ENCODE data around the gene ENPP1.
"Not testable (repeated sequence)": the region's sequence is repeated elsewhere in the genome, so short reads cannot be mapped to it uniquely, and the experiment has no call there.

Gene ENPP1

DNA sequence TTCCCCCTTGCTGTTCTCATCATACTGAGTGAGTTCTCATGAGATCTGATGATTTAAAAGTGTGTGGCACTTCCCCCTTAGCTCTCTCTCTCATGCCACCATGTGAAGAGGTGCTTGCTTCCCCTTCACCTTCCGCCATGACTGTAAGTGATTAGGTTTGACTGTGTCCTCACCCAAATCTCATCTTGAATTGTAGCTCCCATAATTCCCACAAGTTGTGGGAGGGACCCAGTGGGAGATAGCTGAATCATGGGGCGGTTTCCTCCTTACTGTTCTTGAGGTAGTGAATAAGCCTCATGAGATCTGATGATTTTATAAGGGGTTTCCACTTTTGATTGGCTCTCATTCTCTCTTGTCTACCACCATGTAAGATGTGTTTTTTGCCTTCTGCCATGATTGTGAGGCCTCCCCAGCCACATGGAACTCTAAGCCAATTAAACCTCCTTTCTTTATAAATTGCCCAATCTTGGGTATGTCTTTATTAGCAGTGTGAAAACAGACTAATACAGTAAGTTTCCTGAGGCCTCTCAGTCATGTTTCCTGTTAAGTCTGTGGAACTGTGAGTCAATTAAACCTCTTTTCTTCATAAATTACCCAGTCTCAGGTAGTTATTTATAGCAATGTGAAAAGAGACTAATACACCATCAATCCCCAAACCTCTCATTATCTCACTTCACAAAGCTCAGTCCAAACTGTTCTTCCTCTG lies 108.4 kb downstream of the ENPP1 start:
- DNase-seq, ATAC-seq: not testable (repeated sequence)

DNA sequence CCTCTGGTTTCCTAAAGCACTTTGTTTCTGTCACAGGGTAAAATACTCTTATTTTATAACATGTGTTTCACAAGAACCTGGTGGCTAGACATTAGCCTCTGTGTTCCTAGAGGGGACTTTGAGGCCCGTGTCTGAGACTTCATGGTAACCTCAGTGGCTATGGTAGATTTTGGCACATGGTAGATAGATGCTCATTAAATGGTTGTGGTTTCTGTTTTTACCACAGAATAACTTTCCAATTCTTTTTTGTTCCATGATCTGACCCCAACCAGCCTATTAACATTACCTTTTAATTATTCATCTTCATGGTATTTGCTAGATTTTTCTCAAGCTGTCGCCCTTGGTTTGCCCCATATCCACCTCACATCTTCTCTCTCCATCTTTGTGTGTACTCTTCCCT lies 109.0 kb downstream of the ENPP1 start:
- ATAC-seq: no peak
- no peak for DNase-seq

DNA sequence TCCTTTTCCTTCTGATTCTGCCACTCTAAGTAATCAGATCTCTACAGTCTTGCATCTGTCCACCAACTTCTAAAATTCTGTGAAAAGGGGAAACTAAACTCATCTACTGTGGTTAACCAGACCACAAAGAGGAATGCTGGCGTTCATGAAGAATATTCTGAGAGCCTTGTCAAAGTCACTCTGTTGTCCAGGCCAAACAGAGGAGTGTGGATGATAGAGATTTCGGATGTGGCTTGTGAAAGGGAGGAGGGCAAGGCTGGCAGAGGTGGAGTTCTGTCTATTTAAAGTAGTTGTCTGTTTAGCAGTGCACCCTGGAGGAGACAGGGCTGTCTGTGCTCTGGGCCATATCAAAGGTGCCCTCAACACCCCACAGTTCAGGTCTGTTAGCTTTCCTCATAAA lies 109.5 kb downstream of the ENPP1 start:
- no peak for DNase-seq
- ATAC-seq: peak; percentile 53

DNA sequence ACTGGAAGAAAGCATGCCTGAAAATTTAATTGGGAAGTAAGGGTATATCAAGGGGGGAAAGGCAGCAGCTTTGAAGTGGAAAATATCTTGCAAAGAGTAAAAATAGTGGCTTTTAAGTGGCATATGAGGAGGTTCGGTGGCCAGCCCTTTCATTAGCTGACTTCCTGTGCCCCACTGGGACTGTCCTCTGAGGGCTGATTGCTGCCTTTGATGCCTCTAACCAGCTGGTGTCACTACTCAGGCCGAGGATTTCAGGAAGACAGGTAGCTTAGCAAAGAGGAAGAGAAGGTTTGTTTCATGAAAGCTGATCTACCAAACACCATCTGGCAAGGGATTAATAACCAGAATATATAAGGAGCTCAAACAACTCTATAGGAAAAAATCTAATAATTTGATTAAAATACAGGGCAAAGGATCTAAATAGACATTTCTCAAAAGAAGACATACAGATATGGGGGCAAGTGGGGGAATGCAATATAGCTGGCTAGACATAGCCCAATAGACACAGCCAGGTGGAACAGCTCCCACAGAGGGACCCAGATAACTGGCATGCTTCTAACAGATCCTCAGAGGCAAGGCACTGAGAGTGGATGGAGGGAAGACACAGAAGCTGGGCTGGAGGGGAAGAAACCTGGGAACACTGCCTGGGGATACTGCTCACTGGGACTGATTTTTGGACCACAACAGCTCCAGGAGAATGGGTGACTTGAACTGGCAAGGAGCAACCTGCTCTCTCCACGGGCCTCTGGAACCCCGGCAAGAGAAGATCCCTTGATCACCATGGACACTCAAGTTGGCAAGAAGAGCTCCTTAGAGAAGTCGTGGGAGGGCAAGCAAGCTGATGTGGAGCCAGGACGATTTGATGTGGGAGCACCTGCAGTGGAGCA lies 110.2 kb downstream of the ENPP1 start:
- ATAC-seq (no peak), DNase-seq (no peak)

DNA sequence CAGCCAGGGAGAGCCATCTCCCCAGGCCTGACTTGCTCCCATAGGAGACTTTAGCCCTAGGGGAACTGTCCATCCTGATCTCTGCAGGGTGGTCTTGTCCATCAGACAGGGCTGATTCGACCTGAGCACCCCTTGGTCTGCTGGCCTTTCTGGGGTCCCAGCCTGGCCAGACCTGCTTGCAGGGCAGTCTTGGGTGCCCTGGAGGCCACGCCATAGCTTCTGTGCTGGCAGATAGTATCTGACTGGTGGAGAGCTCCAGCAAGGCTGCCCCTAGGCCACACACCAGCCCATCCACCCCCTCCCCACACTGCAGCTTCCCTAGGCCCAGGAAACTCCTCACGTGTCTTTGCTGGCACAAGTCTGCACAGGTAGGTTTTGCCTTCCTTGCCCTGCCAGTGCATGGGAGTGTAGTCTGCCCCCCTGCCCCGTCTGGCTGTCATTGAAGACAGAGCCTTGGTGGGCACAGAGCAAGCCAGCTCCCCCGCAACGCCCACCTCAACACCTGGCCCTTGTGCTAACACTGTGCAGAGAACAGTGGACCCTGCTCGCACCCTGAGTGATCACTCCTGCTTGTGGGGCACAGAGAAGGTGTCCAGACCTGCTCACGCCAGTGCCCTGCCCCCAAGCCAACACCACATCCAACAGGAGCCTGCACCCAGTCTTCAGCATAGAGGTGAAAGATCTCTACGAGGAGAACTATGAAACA lies 111.0 kb downstream of the ENPP1 start:
- no peak for ATAC-seq

DNA sequence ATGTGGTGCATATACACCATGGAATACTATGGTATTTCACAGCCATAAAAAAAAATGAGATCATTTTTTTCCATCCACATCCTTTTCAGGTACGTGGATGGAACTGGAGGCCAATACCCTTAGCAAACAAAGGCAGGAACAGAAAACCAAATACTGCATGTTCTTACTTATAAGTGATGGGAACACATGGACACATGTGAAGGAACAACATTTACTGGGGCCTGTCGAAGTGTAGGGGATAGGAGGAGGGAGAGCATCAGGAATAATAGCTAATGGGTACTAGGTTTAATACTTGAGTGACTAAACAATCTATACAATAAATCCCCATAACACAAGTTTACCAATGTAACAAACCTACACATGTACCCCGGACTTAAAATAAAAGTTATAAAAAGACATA lies 112.8 kb downstream of the ENPP1 start:
- DNase-seq (no peak), ATAC-seq (no peak)

More for the DNA sequence above, 111.0 kb downstream of the ENPP1 start:
- no peak for DNase-seq

DNA sequence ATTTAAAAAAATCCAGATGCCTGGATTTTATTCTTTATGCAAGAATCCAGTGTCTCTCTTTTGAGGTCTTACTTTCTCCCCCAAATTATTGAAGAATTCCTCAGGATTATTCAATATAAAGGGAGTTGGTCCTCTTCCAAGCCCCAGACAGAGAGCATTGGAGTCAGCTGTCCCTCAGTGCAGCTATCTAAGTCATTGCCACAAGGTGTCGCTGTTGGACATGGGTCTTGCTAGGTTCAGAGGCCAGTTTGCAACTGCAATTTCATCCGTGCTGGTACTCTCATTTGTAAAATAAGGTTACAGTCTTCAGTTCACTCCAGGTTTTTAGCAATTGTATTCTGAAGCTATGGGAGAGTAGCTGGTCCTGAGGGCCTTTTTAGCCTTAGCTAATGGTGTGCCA lies 115.5 kb downstream of the ENPP1 start:
- peak; percentile 52 for ATAC-seq
- peak; percentile 51 for DNase-seq

DNA sequence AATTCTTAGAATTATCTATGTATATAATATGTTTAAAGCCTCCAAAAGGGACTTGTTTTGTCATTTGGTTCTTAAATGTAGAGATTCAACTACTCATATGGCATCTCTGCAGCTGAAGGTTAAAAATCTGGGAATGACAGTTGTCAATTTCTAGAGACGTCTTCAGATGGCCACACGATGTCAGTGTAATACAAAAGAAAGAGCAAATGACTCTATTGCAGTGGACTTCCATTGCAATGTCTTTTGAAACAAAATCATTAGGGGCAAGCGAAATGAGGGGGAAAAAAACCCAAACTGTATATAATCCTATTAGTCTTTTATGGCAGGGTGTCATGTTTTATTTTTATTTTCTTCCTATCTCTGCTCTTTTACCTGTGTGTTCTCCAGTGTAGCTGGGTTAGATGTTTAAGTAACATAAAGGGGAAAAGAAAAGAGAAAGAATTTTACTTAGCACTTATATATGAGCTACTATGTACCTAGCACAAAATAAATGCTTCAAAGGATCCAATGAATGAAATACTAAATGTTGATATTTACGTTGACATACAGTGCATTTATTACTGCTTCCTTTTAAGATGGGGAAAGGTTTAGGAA lies 117.2 kb downstream of the ENPP1 start:
- no peak for DNase-seq
- ATAC-seq: no peak

DNA sequence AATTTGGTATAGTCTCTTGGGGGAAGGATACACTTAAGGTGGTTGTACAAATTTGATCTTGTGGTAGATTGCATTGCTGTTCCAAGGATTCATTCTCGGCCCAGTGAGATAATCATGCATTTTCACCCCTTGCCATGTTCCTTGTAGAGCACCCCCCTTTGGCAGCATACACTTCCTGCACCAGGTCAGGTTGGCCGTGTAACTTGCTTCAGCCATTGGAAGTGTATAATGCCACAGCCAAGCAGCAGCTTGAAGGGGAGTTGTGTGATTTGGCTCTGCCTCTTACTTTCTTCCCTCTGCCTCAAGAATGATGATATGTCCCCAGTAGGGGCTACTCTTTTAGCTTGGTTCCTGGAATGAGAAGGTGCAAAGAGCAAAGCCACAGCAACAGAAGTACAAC lies 121.4 kb downstream of the ENPP1 start:
- DNase-seq (no peak), ATAC-seq (no peak)

DNA sequence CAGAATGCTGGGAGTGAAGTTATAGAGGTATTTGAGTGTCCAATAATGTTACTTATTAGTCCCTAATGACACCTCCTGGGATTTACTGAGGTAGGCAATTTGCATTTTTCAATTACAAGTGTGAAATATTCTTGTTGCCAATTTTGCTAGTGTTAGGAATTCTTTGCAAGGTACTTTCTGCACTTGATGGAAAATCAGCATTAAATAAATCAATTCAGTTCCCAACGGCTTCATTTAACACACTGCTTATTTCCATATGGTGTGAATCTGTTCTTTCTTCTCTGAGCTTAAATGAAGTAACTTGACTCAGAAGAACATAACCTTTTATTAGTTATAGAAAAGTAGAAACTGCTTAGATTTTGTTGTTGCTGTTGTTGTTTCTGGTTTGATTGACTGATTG lies 122.2 kb downstream of the ENPP1 start:
- ATAC-seq: no peak
- no peak for DNase-seq

DNA sequence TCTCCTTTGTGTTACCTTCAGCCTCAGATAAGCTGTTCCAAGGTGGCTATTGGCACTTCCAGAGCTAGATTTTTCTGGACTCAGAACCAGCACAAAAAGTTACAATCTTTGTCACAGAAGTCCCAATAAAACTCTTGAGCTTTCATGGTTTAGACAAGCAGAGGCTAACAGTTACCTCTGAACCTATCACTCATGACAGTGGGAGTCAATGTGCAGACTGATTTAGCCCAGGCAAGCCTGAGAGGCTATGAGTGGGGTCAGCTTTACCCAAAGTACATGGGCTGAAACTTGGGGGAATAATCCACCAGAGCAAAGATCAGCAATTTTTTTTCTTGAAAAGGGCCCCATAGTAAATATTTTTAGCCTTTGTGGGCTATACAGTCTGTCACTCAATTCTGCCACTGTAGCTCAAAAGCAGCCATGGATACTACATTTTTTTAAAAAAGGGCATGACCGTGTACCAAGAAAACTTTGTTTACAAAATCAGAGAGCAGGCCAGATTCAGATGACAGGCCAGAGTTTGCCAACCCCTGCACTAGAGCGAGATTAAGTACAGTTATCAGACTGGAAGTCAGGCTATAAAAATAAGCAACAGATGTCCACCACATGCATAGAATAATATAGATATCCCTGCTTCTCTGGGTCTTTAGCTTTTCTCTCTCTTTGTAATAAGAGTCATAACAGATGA lies 123.4 kb downstream of the ENPP1 start:
- DNase-seq: no peak
- ATAC-seq: no peak

DNA sequence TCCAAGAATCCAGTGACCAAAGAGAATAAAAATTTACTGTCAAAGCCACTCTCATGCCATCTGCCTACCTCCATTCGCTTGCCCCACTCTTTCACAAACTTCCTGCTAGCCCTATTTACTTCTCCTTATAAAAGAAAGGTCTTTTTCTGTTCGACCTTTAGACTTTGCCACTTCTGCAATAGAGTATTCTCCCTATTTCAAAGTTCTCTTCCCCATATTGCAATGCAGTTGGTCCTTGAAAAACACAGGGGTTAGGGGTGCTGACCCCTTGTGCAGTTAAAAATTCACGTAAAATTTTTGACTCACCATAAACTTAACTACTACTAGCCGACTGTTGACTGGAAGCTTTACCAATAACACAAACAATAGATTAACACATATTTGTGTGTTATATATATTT lies 128.3 kb downstream of the ENPP1 start:
- no peak for ATAC-seq
- no peak for DNase-seq

DNA sequence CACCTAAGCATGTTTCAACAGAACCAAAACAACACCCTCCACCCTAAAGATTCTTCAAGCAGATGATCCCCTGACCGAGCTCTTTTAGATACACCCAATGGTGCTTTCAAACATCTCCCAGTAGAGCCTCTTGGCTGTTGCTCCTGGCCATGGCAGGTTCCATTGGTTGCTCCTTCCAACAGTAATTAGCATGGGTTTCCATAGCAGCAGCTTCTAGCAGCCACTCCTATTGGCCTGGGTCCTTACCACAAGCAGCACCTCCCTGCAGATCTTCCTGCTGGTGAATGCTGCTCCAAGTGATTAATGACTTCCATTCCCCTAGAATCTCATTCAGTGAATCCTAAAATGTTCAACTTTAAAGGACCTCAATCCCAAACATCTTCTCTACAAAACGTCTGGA lies 129.4 kb downstream of the ENPP1 start:
- no peak for DNase-seq
- ATAC-seq: no peak

DNA sequence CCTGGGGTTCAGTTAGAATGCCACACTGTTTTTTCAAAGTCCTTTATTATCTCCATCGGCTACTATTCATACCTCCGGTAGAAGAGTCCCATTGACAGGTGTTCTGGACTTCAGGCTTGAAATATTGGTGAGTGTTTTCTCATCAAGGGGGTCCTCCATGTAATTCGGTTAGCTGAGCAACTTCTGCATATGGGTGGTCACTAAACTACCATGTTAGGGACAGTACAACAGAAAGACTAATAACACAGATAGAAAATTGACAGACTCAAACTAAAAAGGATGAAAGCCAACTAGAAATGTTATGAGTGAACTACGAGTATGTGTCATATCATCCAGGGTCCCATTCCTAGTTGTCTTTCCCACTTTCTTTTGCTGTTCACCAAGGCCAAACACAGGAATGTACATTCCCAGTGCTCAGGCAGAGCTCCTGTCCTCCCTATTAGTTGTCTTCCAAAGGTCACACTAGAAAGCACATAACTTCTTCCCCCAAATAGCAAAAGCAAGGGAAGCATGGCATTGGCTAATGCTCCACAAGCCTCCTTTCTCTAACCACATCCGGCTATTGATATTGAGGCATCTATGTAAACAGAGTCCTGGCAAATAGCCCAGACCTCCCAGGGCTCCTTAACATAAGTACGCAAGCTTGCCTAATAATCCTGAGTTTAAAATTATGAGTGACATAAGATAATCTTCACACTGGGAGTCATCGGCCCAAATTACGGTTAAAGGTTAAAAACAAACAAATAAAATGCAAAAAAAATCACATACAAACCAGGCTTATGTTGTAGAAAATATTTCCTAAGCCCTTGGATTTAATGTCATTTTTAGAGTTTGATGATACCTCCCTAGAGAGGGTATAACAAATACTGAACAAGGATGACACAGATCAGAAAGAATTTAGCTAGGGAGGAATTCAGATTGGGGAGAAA lies 130.1 kb downstream of the ENPP1 start:
- ATAC-seq (no peak), DNase-seq (no peak)
